Measurements from ENCODE around the gene PIP4K2C.
"Not testable (repeated sequence)": the region's sequence is repeated elsewhere in the genome, so short reads cannot be mapped to it uniquely, and the experiment has no call there.

PIP4K2C gene

GRCh38 chr12:57632073-57632957, 41.3 kb downstream of the PIP4K2C start:
- TF ChIP-seq, protein P1, sequence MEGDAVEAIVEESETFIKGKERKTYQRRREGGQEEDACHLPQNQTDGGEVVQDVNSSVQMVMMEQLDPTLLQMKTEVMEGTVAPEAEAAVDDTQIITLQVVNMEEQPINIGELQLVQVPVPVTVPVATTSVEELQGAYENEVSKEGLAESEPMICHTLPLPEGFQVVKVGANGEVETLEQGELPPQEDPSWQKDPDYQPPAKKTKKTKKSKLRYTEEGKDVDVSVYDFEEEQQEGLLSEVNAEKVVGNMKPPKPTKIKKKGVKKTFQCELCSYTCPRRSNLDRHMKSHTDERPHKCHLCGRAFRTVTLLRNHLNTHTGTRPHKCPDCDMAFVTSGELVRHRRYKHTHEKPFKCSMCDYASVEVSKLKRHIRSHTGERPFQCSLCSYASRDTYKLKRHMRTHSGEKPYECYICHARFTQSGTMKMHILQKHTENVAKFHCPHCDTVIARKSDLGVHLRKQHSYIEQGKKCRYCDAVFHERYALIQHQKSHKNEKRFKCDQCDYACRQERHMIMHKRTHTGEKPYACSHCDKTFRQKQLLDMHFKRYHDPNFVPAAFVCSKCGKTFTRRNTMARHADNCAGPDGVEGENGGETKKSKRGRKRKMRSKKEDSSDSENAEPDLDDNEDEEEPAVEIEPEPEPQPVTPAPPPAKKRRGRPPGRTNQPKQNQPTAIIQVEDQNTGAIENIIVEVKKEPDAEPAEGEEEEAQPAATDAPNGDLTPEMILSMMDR (IDR thresholded peaks at IDR 0.05; ENCODE audit: low read depth, low read length, missing control alignments), result no peak
- no peak for DNase-seq (ENCODE audit: extremely low read depth, low read depth)
- peak overlapping the region; percentile 38 for H3K4me3 ChIP-seq (replicated peaks; ENCODE audit: low read depth, low read length)

DNA sequence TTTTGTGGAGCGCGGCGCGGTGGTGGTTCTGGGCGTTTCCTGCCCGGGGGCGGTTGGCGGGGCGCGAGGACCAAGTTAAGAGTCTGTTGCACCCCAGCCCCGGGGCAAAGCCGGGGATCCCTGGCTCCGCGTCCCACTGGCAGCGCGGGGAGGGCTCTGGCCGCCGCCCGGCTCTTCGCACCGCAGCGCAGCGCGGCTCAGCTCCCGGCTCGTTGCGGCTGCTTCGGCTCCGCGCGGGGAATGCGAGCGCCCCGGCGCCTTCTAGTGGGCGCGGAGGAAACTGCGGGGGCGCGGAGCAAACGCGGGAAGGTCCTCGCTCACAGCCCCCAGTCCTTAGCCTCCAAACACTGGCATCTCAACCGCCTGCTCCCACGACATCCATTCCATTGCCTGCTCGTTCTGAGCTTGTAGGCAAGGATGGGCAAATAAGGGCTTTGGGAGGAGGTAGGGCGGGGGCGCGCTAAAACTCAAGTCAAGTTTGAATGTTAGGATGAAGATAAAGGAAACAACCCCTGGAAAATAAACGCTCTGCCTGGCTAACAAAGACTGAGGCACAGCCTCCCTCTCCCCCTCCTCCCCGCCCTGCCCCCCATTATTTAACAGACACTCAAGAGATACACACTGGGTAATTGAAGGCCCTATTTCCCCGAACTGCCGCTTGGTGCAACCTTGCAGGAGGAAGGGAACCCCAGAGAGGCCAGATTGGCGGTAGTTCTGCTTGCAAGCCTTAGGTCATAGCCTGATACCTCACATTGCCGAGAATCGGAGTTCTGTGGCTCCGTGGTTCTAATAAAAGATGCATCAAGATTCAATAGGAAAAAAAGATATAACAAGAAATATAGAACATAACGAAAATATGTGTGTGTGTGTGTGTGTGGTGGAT, 42.2 kb downstream of the PIP4K2C start, which contains the start of gene B4GALNT1:
Gene B4GALNT1, minus strand, starts transcription at position 244 of the 883 bp plus-strand sequence. CDS start 1,069 bp downstream, outside the sequence.
- no peak for DNase-seq (ENCODE audit: extremely low read depth, low read depth)
- H3K4me3 ChIP-seq (replicated peaks; ENCODE audit: low read depth, low read length), result peak within 1 kb of the TSS; percentile 38
- TF ChIP-seq, protein P1 (IDR thresholded peaks at IDR 0.05; ENCODE audit: low read depth, low read length, missing control alignments), result peak; percentile 83

DNA sequence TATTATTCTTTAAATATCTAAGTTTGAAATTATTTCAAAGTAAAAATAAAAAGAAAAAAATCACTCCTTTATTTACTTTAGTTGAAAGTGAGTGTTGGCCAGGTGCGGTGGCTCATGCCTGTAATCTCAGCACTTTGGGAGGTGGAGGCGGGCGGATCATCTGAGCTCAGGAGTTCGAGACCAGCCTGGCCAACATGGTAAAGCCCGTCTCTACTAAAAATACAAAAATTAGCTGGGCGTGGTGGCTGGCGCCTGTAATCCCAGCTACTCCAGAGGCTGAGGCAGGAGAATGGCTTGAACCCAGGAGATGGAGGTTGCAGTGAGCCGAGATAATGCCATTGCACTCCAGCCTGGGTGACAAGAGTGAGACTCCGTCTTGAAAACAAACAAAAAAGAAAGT, 45.7 kb downstream of the PIP4K2C start:
- not testable (repeated sequence) for DNase-seq (ENCODE audit: extremely low read depth, low read depth); H3K4me3 ChIP-seq (replicated peaks; ENCODE audit: low read depth, low read length)

GRCh38 chr12:57637364-57637763, 46.4 kb downstream of the PIP4K2C start:
- DNase-seq (ENCODE audit: extremely low read depth, low read depth), result no peak
- no peak overlapping the region for H3K4me3 ChIP-seq (replicated peaks; ENCODE audit: low read depth, low read length)
- TF ChIP-seq, protein P1 (IDR thresholded peaks at IDR 0.05; ENCODE audit: low read depth, low read length, missing control alignments), result no peak

DNA sequence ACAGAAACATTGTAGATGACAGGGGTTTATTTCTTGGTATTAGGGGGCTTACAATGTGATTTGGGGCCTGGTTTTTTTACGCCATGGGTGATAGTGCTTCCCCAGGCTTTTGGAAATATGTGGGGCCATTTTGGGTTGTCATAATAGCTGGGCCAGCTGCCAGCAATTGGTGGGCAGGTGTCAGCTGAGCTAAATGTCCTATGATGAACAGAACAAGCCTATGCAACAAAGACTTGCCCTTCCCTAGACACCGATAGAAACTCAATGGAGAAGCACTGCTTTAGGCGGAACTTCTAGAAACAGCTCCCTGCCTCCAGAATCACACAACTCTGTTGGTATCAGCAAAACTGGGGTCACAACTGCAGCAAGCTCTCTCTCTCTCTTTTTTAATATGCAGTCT, 47.1 kb downstream of the PIP4K2C start:
- DNase-seq (ENCODE audit: extremely low read depth, low read depth), result no peak
- TF ChIP-seq, protein P1 (IDR thresholded peaks at IDR 0.05; ENCODE audit: low read depth, low read length, missing control alignments), result no peak
- H3K4me3 ChIP-seq (replicated peaks; ENCODE audit: low read depth, low read length), result no peak overlapping the region

GRCh38 chr12:57640175-57641042, 49.4 kb downstream of the PIP4K2C start:
- H3K4me3 ChIP-seq (replicated peaks; ENCODE audit: low read depth, low read length), result no peak overlapping the region
- TF ChIP-seq, protein P1 (IDR thresholded peaks at IDR 0.05; ENCODE audit: low read depth, low read length, missing control alignments), result no peak
- DNase-seq (ENCODE audit: extremely low read depth, low read depth), result no peak
